ENCODE results near the gene PPP2R2D. TPM values are rescaled to one million over a fixed set of nuclear protein-coding genes. Genes with fewer than 3 reads are reported as not detected.

PPP2R2D gene
- total RNA-seq, 2 experiments from 2014 or later = 37.4 to 38.5 TPM

DNA sequence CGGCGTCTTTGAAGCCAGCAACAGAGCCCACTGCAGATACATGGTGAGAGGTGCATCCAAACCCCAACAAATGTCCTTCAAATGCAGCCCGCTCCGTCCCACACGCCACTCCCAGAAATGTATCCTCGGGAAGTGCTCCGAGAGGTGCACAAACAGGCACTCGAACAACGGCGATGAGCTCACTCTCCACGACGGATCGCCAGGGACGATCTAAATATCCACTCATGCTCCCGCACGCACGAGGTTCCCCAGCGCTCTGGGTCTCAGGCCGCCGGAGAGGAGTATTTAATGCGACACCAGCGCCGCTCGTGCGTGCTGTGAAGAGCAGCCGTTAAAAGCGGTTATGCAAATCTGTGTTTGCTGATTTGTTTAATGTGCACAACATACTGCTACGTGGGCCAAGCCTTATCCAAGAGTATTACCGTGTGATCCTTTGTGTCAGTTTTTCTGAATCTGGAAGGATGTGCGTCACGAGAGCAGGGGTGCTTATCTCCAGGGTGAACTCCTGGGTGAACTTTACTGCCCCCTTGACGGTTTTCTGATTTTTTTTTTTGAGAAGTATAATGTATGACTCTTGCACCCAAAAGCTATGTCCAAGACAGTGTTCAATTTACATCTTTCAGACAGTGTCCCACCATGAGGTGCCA, 48.5 kb upstream of the PPP2R2D start:
- Histone ChIP-seq H3K4me2 (ENCODE audit: low read length) (no peak overlapping the region), H3K9me2 (ENCODE audit: insufficient read depth, low read length) (no peaks in the 10 kb centered on the region), H3K9me3 (ENCODE audit: low read length) (no peaks in the 10 kb centered on the region), H3K79me2 (ENCODE audit: insufficient read depth, low read depth, low read length) (no peaks in the 10 kb centered on the region), H3K4me3 (ENCODE audit: low read depth, low read length, poor library complexity, severe bottlenecking) (no peak overlapping the region), H3K4me1 (ENCODE audit: insufficient read depth, low read length, poor library complexity, severe bottlenecking) (no peaks in the 10 kb centered on the region), H4K20me1 (ENCODE audit: insufficient read depth, low read length) (no peaks in the 10 kb centered on the region), H3K27ac (ENCODE audit: low read depth, low read length, poor library complexity, severe bottlenecking) (no peak overlapping the region), H3K36me3 (ENCODE audit: insufficient read depth, low read length) (no peaks in the 10 kb centered on the region), H2AFZ (ENCODE audit: low read length) (no peak overlapping the region)
- no TSS peak for BruUV-seq (replicated peaks)
- no peak for DNase-seq (ENCODE audit: low spot score)
- POLR2A ChIA-PET = no interaction called here
- TF ChIP-seq, protein P1, sequence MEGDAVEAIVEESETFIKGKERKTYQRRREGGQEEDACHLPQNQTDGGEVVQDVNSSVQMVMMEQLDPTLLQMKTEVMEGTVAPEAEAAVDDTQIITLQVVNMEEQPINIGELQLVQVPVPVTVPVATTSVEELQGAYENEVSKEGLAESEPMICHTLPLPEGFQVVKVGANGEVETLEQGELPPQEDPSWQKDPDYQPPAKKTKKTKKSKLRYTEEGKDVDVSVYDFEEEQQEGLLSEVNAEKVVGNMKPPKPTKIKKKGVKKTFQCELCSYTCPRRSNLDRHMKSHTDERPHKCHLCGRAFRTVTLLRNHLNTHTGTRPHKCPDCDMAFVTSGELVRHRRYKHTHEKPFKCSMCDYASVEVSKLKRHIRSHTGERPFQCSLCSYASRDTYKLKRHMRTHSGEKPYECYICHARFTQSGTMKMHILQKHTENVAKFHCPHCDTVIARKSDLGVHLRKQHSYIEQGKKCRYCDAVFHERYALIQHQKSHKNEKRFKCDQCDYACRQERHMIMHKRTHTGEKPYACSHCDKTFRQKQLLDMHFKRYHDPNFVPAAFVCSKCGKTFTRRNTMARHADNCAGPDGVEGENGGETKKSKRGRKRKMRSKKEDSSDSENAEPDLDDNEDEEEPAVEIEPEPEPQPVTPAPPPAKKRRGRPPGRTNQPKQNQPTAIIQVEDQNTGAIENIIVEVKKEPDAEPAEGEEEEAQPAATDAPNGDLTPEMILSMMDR (conservative IDR thresholded peaks at IDR 0.05; ENCODE audit: low read length) = no peak
- no peak for TF ChIP-seq EZH2phosphoT487 (IDR thresholded peaks at IDR 0.05; ENCODE audit: borderline replicate concordance, low read depth, low read length)
- intact Hi-C loops (cut with micrococcal nuclease; ENCODE audit: unreplicated experiment) = no loop called here
- CTCF ChIA-PET (ENCODE audit: unreplicated experiment) = no interaction called here

DNA sequence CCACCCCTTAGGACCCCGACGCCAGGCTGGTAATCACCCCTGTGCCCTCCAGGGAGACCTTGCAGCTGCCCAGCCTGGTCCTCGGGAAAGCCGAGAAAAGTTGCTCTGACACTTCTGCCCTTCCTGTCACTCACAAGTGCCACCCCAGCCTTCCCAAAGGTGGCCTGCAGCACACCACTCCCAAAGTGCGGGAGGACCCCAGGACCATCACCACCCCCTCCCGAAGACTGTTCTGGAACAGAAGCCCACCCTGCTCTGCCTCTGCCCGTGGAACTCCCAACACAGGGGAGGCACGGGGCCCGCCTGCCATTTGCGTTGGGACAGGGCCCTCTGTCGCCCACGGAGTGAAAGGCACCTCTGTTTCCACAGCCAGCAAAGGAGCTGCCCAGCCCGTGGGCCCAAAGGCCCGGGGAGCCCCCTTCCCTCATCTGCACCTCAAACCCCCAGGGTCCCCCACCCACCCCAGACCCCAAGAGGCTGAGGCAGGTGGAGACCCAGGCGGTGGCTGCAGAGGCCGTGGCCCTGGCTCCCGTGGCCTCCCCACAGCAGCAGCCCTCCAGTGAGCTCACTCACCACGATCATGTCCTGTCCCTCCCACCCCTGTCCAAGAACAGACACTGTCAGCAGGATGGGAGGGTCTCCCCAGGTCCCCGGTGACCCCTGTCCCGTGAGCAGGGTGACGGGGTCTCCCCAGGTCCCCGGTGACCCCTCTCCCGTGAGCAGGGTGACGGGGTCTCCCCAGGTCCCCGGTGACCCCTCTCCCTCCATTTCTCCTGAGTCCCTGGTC, 47.8 kb upstream of the PPP2R2D start:
- no peaks in the 10 kb centered on the region for H3K9me2 ChIP-seq (ENCODE audit: insufficient read depth, low read length)
- no peak for DNase-seq (ENCODE audit: low spot score)
- H2AFZ ChIP-seq (ENCODE audit: low read length) = no peak overlapping the region
- no peaks in the 10 kb centered on the region for H3K79me2 ChIP-seq (ENCODE audit: insufficient read depth, low read depth, low read length)
- no peak overlapping the region for H3K4me2 ChIP-seq (ENCODE audit: low read length)
- no peaks in the 10 kb centered on the region for H3K9me3 ChIP-seq (ENCODE audit: low read length)
- no peak overlapping the region for H3K4me3 ChIP-seq (ENCODE audit: low read depth, low read length, poor library complexity, severe bottlenecking)
- H3K27ac ChIP-seq (ENCODE audit: low read depth, low read length, poor library complexity, severe bottlenecking) = no peak overlapping the region
- no peaks in the 10 kb centered on the region for H4K20me1 ChIP-seq (ENCODE audit: insufficient read depth, low read length)
- no TSS peak for BruUV-seq (replicated peaks)
- ChIA-PET POLR2A (no interaction called here), CTCF (ENCODE audit: unreplicated experiment) (no interaction called here)
- intact Hi-C loops (cut with micrococcal nuclease; ENCODE audit: unreplicated experiment) = no loop called here
- TF ChIP-seq EZH2phosphoT487 (IDR thresholded peaks at IDR 0.05; ENCODE audit: borderline replicate concordance, low read depth, low read length) = no peak
- TF ChIP-seq, protein P1 (conservative IDR thresholded peaks at IDR 0.05; ENCODE audit: low read length) = no peak
- H3K36me3 ChIP-seq (ENCODE audit: insufficient read depth, low read length) = no peaks in the 10 kb centered on the region
- H3K4me1 ChIP-seq (ENCODE audit: insufficient read depth, low read length, poor library complexity, severe bottlenecking) = no peaks in the 10 kb centered on the region

DNA sequence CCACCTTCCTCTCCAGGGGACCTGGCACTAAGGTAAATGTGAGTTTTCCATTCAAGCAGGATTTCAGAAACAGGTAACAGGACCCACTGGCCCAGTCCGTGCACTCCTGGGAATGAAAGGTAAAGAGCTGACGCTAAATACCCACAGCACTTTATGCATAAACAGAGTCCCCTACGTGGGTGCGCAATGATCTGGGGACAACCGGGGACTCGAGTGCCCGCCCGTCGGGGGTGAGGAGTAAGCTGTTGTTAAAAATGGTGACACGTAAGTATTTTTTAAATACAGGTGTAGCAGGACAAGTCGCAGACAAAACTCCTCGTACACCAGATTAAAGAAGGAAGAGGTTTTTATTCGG, 47.2 kb upstream of the PPP2R2D start:
- no peaks in the 10 kb centered on the region for H3K9me3 ChIP-seq (ENCODE audit: low read length)
- TF ChIP-seq EZH2phosphoT487 (IDR thresholded peaks at IDR 0.05; ENCODE audit: borderline replicate concordance, low read depth, low read length) = no peak
- TF ChIP-seq, protein P1 (conservative IDR thresholded peaks at IDR 0.05; ENCODE audit: low read length) = no peak
- no peaks in the 10 kb centered on the region for H3K79me2 ChIP-seq (ENCODE audit: insufficient read depth, low read depth, low read length)
- H3K4me2 ChIP-seq (ENCODE audit: low read length) = no peak overlapping the region
- CTCF ChIA-PET (ENCODE audit: unreplicated experiment) = no interaction called here
- DNase-seq (ENCODE audit: low spot score) = no peak
- intact Hi-C loops (cut with micrococcal nuclease; ENCODE audit: unreplicated experiment) = no loop called here
- H3K9me2 ChIP-seq (ENCODE audit: insufficient read depth, low read length) = no peaks in the 10 kb centered on the region
- no peaks in the 10 kb centered on the region for H3K36me3 ChIP-seq (ENCODE audit: insufficient read depth, low read length)
- H2AFZ ChIP-seq (ENCODE audit: low read length) = no peak overlapping the region
- POLR2A ChIA-PET = no interaction called here
- no peaks in the 10 kb centered on the region for H3K4me1 ChIP-seq (ENCODE audit: insufficient read depth, low read length, poor library complexity, severe bottlenecking)
- no peaks in the 10 kb centered on the region for H4K20me1 ChIP-seq (ENCODE audit: insufficient read depth, low read length)
- no TSS peak for BruUV-seq (replicated peaks)
- no peak overlapping the region for H3K27ac ChIP-seq (ENCODE audit: low read depth, low read length, poor library complexity, severe bottlenecking)
- no peak overlapping the region for H3K4me3 ChIP-seq (ENCODE audit: low read depth, low read length, poor library complexity, severe bottlenecking)

All from OCI-LY7 (cell line).